Measurements from ENCODE around the gene NRXN2. TPM values are rescaled to one million over a fixed set of nuclear protein-coding genes. Genes with fewer than 3 reads are reported as not detected.

NRXN2 gene
- polyA plus RNA-seq, 1 of the 3 experiments (the other 2 are of a cell fraction): 0.15 TPM

GRCh38 chr11:64688534-64688982 lies 34.4 kb downstream of the NRXN2 start:
- POLR2A ChIA-PET: interaction anchor here (0.6 to 1.6 kb wide), 6 partner anchors 19 to 308 kb away, joined by 3 to 6 read pairs (median 4); partner anchors contain the start of genes PYGM and SF1
- no peaks in the 10 kb centered on the region for H3K79me2 ChIP-seq (ENCODE audit: insufficient read depth)

More at GRCh38 chr11:64688534-64688982, 34.4 kb downstream of the NRXN2 start:
- CTCF ChIA-PET: interaction anchor here (0.6 to 3.1 kb wide), 59 partner anchors 9 to 417 kb away, joined by 3 to 68 read pairs (median 5); partner anchors contain the start of genes ESRRA, NRXN2, PRDX5 and PYGM
- Histone ChIP-seq H3K9ac (no peak overlapping the region), H3K4me3 (ENCODE audit: low read depth in 2 of 2, low read length in 1 of 2) (peak overlapping the region; percentile 47 to 50; a peak in 3 of 4 replicates), H3K36me3 (replicated peaks in 1 of 2; ENCODE audit: control insufficient read depth in 1 of 2, insufficient read depth in 2 of 2, low read length in 1 of 2) (no peaks in the 10 kb centered on the region), H3K27ac (ENCODE audit: low read depth in 2 of 2, low read length in 1 of 2) (peak overlapping the region in 1 of 2 experiments; percentile 96; a peak in 2 of 4 replicates), H2AFZ (ENCODE audit: low read depth) (peak overlapping the region; percentile 90; the same call in 1 of the 2 replicates), H3F3A (replicated peaks; ENCODE audit: insufficient read depth) (no peaks in the 10 kb centered on the region), H3K4me2 (peak overlapping the region; percentile 66; the same call in 1 of the 2 replicates), H3K9me3 (no peaks in the 10 kb centered on the region), H3K4me1 (ENCODE audit: control insufficient read depth in 1 of 2, insufficient read depth in 2 of 2, low read depth in 1 of 2, low read length in 1 of 2) (peaks cover 0 to 34% of the 10 kb centered on the region in 2 experiments; a peak in 2 of 4 replicates), H3K27me3 (ENCODE audit: insufficient read depth) (peaks cover 13% of the 10 kb centered on the region; the same call in 1 of the 2 replicates), H4K20me1 (ENCODE audit: insufficient read depth) (no peaks in the 10 kb centered on the region), H3K9me2 (no peaks in the 10 kb centered on the region)
- TF ChIP-seq RAD21 (IDR thresholded peaks at IDR 0.05; ENCODE audit: low read length) (peak; percentile 81), MXI1 (IDR thresholded peaks at IDR 0.05; ENCODE audit: low read depth, low read length) (peak; percentile 25; the same call in 1 of the 2 replicates), CHD2 (IDR thresholded peaks at IDR 0.05; ENCODE audit: low read length, partially characterized antibody) (peak; percentile 61), GATA2 (CRISPR knock-in tag; IDR thresholded peaks at IDR 0.05) (peak; percentile 37; the same call in 1 of the 2 replicates), SMC3 (IDR thresholded peaks at IDR 0.05; ENCODE audit: low read depth, low read length) (peak; percentile 91), CTCF (IDR thresholded peaks at IDR 0.05) (peak; percentile 94), YY1 (IDR thresholded peaks at IDR 0.05; ENCODE audit: low read depth) (peak; percentile 52; the same call in 1 of the 2 replicates), REST (IDR thresholded peaks at IDR 0.05; ENCODE audit: low read depth, low read length) (0 out of 2 replicates have a peak, but pooled peaks have one; percentile 14), FOXM1 (IDR thresholded peaks at IDR 0.05; ENCODE audit: low read depth) (no peak), ELF1 (IDR thresholded peaks at IDR 0.05) (peak; percentile 52; the same call in 1 of the 2 replicates), TCF12 (IDR thresholded peaks at IDR 0.05) (no peak), RCOR1 (IDR thresholded peaks at IDR 0.05; ENCODE audit: low read length) (0 out of 2 replicates have a peak, but pooled peaks have one; percentile 20)
- TF ChIP-seq, protein P1, sequence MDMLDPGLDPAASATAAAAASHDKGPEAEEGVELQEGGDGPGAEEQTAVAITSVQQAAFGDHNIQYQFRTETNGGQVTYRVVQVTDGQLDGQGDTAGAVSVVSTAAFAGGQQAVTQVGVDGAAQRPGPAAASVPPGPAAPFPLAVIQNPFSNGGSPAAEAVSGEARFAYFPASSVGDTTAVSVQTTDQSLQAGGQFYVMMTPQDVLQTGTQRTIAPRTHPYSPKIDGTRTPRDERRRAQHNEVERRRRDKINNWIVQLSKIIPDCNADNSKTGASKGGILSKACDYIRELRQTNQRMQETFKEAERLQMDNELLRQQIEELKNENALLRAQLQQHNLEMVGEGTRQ (IDR thresholded peaks at IDR 0.05; ENCODE audit: borderline replicate concordance, low read depth, low read length): no peak
- peak; percentile 90 for DNase-seq
- 7% methylated on average over 3 of the region's 13 CpGs for WGBS (ENCODE audit: low lambda C conversion rate)
